Cortex of kidney (tissue), 1 donor: ENCODE data around the gene OR4E1.
"Not testable (repeated sequence)": the region's sequence is repeated elsewhere in the genome, so short reads cannot be mapped to it uniquely, and the experiment has no call there.

Source experiments
- DNase-seq: peaks from one replicate; lab custom pipeline; 2025; lab: John Stamatoyannopoulos, UW

Gene OR4E1

DNA sequence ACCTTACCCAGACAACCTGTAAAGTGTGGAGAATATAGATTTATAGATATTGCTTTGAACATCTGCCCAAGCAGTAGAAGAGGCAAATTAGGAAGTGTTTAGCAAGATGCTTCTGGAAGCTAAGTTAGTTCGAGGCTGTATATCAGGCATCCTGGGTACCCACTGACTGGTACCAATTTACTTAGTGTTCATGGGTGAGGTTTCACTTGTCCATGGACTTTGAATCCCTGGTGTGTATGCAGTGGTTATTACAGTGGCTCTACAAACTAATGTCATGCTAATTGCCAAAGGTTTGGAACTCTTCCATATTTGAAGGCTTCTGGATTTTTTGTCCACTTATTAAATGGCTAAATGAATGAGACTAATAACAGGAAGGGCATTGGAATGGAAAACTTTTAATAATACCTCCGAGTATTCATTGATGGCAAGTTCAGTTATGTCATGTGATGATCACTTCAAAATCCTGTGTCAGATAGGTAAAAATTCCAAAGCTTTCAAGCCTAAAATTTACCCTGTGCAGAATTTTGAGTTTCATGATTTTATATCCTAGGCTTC, 20.2 kb downstream of the OR4E1 start, which contains the start of gene OR4E2:
TSS of gene OR4E2 (plus strand) at position 505 of the 555 bp plus-strand sequence. CDS start 11,248 bp downstream, outside the sequence.
- DNase-seq = no peak

DNA sequence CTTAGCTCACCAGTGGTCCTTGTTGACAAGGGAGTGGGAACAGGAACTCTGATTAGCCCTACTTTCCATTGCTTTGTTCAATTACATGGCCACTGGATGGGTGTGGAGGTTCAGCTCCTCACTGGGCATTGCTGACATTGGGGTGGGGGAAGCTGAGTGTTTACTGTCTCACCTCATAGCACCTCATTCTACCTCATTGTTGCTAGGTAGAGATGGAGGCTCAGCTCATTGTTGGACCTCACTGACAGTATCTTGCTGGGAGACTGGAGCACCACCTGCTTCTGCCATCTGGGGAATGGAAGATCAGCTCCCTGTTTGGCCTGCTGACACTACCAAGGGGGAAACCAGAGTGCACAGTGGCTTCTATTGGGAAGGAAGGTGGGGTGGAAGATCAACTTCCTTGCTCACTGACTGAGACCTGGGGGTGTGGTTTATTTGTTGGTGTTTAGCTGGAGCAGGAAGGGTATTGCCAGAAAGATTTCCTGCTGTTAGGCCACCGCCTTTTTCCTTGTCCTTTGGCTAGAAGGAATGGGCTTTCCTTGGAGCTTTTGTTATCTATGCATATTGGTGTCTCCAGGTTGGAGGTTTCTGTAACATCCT, 21.3 kb downstream of the OR4E1 start:
- no peak for DNase-seq

DNA sequence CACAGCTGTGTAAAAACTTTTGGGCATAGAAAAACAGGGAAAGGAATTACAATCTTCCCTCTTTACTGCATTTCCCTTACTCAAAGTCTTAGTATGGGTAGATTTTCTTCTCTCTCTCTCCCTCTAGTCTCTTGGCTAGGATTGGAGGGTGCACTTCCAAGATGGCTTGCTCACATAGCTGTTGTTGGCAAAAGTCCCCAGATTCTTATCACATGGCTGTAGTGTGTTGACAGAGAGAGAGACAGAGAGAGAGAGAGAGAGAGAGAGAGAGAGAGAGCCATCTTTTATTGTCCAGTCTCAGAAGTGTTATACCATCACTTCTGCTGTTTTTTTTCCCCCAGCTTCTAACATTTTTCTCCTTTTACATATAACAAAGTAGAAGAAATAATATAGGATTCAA, 26.2 kb downstream of the OR4E1 start:
- no peak for DNase-seq

DNA sequence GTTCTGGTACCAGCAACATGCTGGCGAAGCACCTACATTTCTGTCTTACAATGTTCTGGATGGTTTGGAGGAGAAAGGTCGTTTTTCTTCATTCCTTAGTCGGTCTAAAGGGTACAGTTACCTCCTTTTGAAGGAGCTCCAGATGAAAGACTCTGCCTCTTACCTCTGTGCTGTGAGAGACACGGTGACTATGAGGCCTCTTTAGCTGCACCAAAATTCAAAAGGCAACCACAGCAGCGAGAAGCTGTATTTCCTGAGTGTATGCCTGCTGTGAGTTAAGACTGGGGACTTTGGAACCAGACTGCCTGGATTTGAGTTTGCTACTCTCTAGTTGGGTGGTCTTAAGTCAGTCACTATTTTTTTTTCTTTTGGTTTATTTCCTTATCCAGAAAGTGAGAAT, 30.2 kb downstream of the OR4E1 start:
- DNase-seq = no peak

DNA sequence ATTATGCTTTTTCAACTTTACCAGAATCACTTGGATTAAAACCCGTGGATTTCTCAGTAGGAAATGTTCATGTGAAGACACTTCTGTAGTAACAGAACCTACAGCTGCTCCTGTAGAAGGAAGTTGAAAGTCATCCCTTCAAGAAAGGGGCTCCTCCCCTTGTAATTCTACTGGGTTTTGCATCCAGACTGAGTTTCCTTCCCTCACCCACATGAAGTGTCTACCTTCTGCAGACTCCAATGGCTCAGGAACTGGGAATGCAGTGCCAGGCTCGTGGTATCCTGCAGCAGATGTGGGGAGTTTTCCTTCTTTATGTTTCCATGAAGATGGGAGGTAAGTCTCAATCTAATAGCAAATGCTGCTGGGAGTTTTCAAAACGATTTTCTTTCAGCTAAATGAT, 30.9 kb downstream of the OR4E1 start:
- DNase-seq = no peak

DNA sequence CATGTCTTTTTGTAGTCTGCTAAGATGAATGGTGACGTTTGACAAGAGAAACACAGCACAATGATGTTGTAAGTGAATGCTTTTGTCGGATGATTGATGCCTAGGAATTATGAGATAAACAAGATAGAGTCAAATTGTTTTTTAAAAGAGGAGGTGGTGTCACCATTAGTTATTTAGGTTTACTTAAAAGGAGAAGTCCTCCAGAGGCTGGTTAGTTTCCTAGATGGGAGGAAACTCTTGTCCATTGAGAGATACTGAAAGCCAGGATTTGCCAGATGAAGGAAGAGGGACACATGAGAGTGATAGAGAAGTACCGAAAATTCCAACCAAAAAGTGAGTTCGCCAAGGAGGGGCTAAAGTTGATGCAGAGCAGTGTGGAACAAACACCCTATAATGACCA, 38.8 kb downstream of the OR4E1 start, which contains the start of gene OR10G2:
TSS of gene OR10G2 (minus strand) at position 101 of the 400 bp plus-strand sequence. CDS start at position 3, 98 bp downstream.
- no peak for DNase-seq

DNA sequence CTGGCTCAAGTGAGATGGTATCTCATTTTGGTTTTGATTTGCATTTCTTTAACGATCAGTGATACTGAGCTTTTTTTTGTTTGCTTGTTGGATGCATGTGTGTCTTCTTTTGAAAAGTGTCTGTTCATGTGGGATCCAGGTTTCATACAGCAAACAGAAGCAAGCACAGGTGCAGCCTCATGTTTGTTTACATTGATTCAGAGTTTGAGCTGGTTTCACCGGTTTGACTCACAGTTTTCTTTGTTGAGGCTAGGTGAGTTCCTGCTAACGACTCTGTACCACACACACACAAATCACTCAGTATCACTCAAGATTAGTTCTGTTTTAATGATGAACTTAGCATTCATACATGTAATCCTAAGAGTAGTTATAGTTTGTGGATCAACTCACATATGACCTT, 42.5 kb downstream of the OR4E1 start:
- DNase-seq = no peak

DNA sequence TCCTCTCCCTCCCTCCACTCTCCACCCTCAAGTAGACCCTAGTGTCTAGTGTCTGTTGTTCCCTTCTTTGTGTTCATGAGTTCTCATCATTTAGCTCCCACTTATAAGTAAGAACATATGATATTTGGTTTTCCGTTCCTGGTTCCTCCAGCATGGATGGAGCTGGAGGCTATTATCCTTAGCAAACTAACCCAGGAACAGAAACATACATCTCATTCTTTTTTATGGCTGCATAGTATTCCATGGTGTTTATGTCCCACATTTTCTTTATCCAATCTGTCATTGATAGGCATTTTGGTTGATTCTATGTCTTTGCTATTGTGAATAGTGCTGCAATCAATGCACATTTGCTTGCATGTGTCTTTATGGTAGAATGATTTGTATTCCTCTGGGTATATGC, 43.1 kb downstream of the OR4E1 start:
- DNase-seq = not testable (repeated sequence)

DNA sequence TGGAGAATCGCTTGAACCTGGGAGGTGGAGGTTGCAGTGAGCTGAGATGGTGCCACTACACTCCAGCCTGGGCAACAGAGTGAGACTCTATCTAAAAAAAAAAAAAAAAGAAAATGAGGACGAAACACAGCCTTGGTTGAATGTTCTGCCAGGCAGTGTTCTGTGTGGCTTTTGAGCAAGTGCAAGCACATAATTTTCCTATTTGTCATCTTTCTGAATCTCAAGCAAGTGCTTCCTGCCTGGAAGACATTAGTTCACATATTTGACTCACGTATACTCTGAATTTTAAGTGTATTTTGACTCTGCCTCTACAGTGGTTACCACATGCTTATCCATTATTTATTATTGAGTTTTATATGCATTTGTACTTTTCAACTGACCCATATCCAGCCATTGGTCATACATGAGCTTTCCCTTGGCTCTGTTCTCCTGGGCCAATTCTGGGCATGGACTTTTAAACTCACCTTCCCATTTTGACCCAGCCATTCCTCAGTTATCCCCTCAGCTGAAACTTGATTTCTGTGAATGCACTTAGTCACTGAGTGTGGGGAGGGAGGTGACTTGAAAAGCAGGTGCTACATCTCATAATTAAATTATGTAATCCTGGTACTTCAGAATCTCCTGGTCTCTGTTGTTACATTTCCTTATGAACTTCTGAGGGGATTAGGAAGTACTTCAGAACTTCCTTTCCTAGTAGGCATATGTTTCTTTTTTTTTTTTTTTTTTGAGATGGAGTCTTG, 47.0 kb downstream of the OR4E1 start:
- no peak for DNase-seq
